Endothelial cell of umbilical vein (primary cell): ENCODE data around the gene TMC1. TPM values are rescaled to one million over a fixed set of nuclear protein-coding genes. Genes with fewer than 3 reads are reported as not detected.

Experiments used
- BruUV-seq: library from RNA; stranded (reverse); fragments of 400-500 nt; replicated peaks from 2 replicates; lab custom pipeline; 2021; lab: Mats Ljungman, UMichigan
- CTCF ChIA-PET: fragments of 300-600, 350-600 bp; sonication (Branson Sonifier 250); formaldehyde crosslinking; loops from one replicate; lab custom pipeline; 2021; ENCODE audit warnings: antibody characterized with exemption, inconsistent platforms; lab: Charles Lee
- POLR2A ChIA-PET: fragments of 300-600, 350-600 bp; sonication (Branson Sonifier 250); formaldehyde crosslinking; loops from one replicate; lab custom pipeline; 2021; ENCODE audit warnings: antibody characterized with exemption, inconsistent platforms; lab: Charles Lee
- DNase-seq: peaks from one replicate; pipeline ENCODE4 v3.0.0-alpha.2; 2011; ENCODE audit warnings: low read depth, low spot score
- FAIRE-seq: peaks from 2 replicates; lab custom pipeline; 2011; peaks lifted over from hg19 to GRCh38; lab: Jason Lieb, UNC
- H2AFZ ChIP-seq: 2 replicates; pipeline ENCODE4 v1.6.0; 2012; ENCODE audit warnings: low read depth, low read length, control low read depth, inconsistent platforms
- H3K27ac ChIP-seq: 2 replicates; pipeline ENCODE4 v1.5.1; 2011; ENCODE audit warnings: low read depth, mild to moderate bottlenecking, control low read depth, low read length, moderate library complexity; ENCODE audit not compliant: insufficient read depth
- H3K27me3 ChIP-seq, 2 experiments: 2 replicates each; pipeline versions ENCODE4 v1.6.0 to v1.6.1; 2011; ENCODE audit warnings: low read length in 2 of 2, mixed read lengths in 1 of 2; ENCODE audit not compliant: control insufficient read depth in 2 of 2, insufficient read depth in 2 of 2
- H3K36me3 ChIP-seq, 2 experiments: 2 replicates in 1 of 2; 3 replicates in 1 of 2; pipeline ENCODE4 v1.5.1; 2011; ENCODE audit warnings: low read length in 2 of 2, mild to moderate bottlenecking in 1 of 2, moderate library complexity in 1 of 2; ENCODE audit not compliant: control insufficient read depth in 2 of 2, insufficient read depth in 2 of 2; ENCODE audit errors: extremely low read depth in 1 of 2
- H3K4me1 ChIP-seq: 3 replicates; pipeline ENCODE4 v1.5.1; 2011; ENCODE audit warnings: mild to moderate bottlenecking, low read length; ENCODE audit not compliant: control insufficient read depth, insufficient read depth; ENCODE audit errors: extremely low read depth
- H3K4me2 ChIP-seq: 2 replicates; pipeline ENCODE4 v1.6.1; 2011; ENCODE audit warnings: low read length, control low read depth, mixed read lengths; ENCODE audit not compliant: insufficient read depth
- H3K4me3 ChIP-seq, 3 experiments: fragments of 200-600 bp in 1 of 3; sonication (generic), shearing (Covaris generic) in 1 of 3; replicated peaks in 1 of 3; 2 replicates each; pipeline ENCODE4 v1.5.1; 2011 to 2016; ENCODE audit warnings: control low read depth in 3 of 3, low read length in 3 of 3, mild to moderate bottlenecking in 2 of 3, inconsistent platforms in 1 of 3, low read depth in 1 of 3, moderate library complexity in 1 of 3; ENCODE audit not compliant: insufficient read depth in 1 of 3
- H3K79me2 ChIP-seq: 2 replicates; pipeline ENCODE4 v1.6.0; 2012; ENCODE audit warnings: low read length, inconsistent platforms; ENCODE audit not compliant: control insufficient read depth, insufficient read depth
- H3K9ac ChIP-seq: replicated peaks from 2 replicates; pipeline ENCODE3; 2011; ENCODE audit warnings: low read length, control low read depth; ENCODE audit not compliant: insufficient read depth; ENCODE audit errors: extremely low read depth
- H3K9me1 ChIP-seq: replicated peaks from 3 replicates; pipeline ENCODE4 v1.6.0; 2011; ENCODE audit warnings: mild to moderate bottlenecking, low read length; ENCODE audit not compliant: control insufficient read depth, insufficient read depth; ENCODE audit errors: extremely low read depth
- H3K9me3 ChIP-seq: replicated peaks from 2 replicates; pipeline ENCODE4 v1.5.1; 2012; ENCODE audit warnings: low read length, inconsistent platforms; ENCODE audit not compliant: control insufficient read depth, insufficient read depth
- H4K20me1 ChIP-seq: replicated peaks from 2 replicates; pipeline ENCODE3; 2011; ENCODE audit warnings: mild to moderate bottlenecking, low read length; ENCODE audit not compliant: control insufficient read depth, insufficient read depth; ENCODE audit errors: extremely low read depth
- CTCF ChIP-seq, 2 donors: IDR thresholded peaks; 1 replicate in 1 of 2; 2 replicates in 1 of 2; pipeline ENCODE4 v1.5.1; 2011; ENCODE audit warnings: low read length in 2 of 2, mild to moderate bottlenecking in 2 of 2, moderate library complexity in 2 of 2, control low read depth in 1 of 2, inconsistent platforms in 1 of 2, low read depth in 1 of 2; ENCODE audit not compliant: insufficient read depth in 1 of 2; ENCODE audit errors: extremely low read depth in 1 of 2
- EZH2 ChIP-seq: IDR thresholded peaks from 2 replicates; pipeline ENCODE4 v1.6.1; 2012; ENCODE audit warnings: borderline replicate concordance, low read depth, mild to moderate bottlenecking, moderate library complexity, low read length, inconsistent platforms; ENCODE audit not compliant: severe bottlenecking
- FOS ChIP-seq: IDR thresholded peaks from 2 replicates; pipeline ENCODE4 v1.6.1; 2011; ENCODE audit warnings: mild to moderate bottlenecking, low read length, moderate library complexity, borderline replicate concordance; ENCODE audit not compliant: insufficient read depth
- GATA2 ChIP-seq: IDR thresholded peaks from 2 replicates; pipeline ENCODE4 v1.7.0; 2011; ENCODE audit warnings: low read depth, mild to moderate bottlenecking, moderate library complexity, mixed read lengths, low read length; ENCODE audit not compliant: insufficient read length, insufficient read depth
- JUN ChIP-seq: IDR thresholded peaks from 2 replicates; pipeline ENCODE4 v1.6.1; 2011; ENCODE audit warnings: borderline replicate concordance, low read depth; ENCODE audit not compliant: insufficient read length, insufficient read depth
- MAX ChIP-seq: IDR thresholded peaks from 2 replicates; pipeline ENCODE4 v1.6.1; 2011; ENCODE audit not compliant: insufficient read depth, insufficient read length
- MYC ChIP-seq: IDR thresholded peaks from one replicate; pipeline ENCODE4 v1.6.1; 2011; ENCODE audit warnings: mild to moderate bottlenecking, low read depth, low read length
- POLR2A ChIP-seq: IDR thresholded peaks from 2 replicates; pipeline ENCODE4 v1.6.1; 2012; ENCODE audit warnings: low read depth, mild to moderate bottlenecking, control low read depth, low read length
- POLR2AphosphoS5 ChIP-seq: IDR thresholded peaks from 2 replicates; pipeline ENCODE4 v1.6.1; 2012; ENCODE audit warnings: low read depth, mild to moderate bottlenecking, control low read depth, low read length, moderate library complexity; ENCODE audit not compliant: insufficient read depth
- dilution Hi-C: fragments of 300-500 bp; cut with MboI; formaldehyde crosslinking; loops from one replicate; pipeline ENCODE4 v1.15.0; 2019; ENCODE audit warnings: low sequenced_read_pairs; ENCODE audit not compliant: extremely low pct_ligation_motif_present
- intact Hi-C: fragments of 100-400 bp; cut with micrococcal nuclease; formaldehyde crosslinking; loops from one replicate; pipeline ENCODE4 v1.10.0; 2022
- polyA plus RNA-seq, 4 experiments: library from polyadenylated mRNA; depleted of rRNA in 3 of 4; stranded (reverse) in 3 of 4; unstranded in 1 of 4; fragments of >200 nt; gene quantifications; 2 replicates each; pipeline versions ENCODE4 v1.2.1 to v1.2.3, GENCODE V29; 2011 to 2012; ENCODE audit warnings: missing spikeins in 1 of 4
- total RNA-seq: library from RNA; stranded (reverse); gene quantifications from 2 replicates; pipeline ENCODE4 v1.2.3, GENCODE V29; 2021

The TMC1 gene
- total and polyA plus RNA-seq, 2 donors (not counting 3 experiments of a cell fraction or from before 2014, with no cell fraction given) = 1.5 TPM; not detected in 1

GRCh38 chr9:72538921-72539702, 17.7 kb downstream of the TMC1 start:
- dilution Hi-C loops (no loop called here), intact Hi-C loops (no loop called here)
- Histone ChIP-seq H3K27ac (no peak overlapping the region), H3K27me3 (no peaks in the 10 kb centered on the region), H3K9me1 (no peaks in the 10 kb centered on the region), H3K9ac (no peak overlapping the region), H3K79me2 (no peaks in the 10 kb centered on the region), H4K20me1 (no peaks in the 10 kb centered on the region), H2AFZ (no peak overlapping the region), H3K4me2 (no peak overlapping the region), H3K9me3 (no peaks in the 10 kb centered on the region), H3K4me3 (no peak overlapping the region), H3K36me3 (no peaks in the 10 kb centered on the region), H3K4me1 (no peaks in the 10 kb centered on the region)
- DNase-seq = no peak
- no peak for TF ChIP-seq CTCF (IDR thresholded peaks at IDR 0.05; ENCODE audit: extremely low read depth in 1 of 2, insufficient read depth in 1 of 2, low read depth in 1 of 2, low read length in 2 of 2)
- no peak for TF ChIP-seq EZH2
- no peak for TF ChIP-seq MAX
- no peak for TF ChIP-seq POLR2AphosphoS5
- TF ChIP-seq MYC = no peak
- no peak for TF ChIP-seq FOS
- TF ChIP-seq GATA2 = no peak
- TF ChIP-seq POLR2A = no peak
- TF ChIP-seq JUN = no peak
- CTCF ChIA-PET = no interaction called here
- POLR2A ChIA-PET = no interaction called here
- FAIRE-seq = no peak
- no TSS peak for BruUV-seq
